GM13977 (cell line): ENCODE measurements around the gene HNRNPK.
"Not testable (repeated sequence)": the region's sequence is repeated elsewhere in the genome, so short reads cannot be mapped to it uniquely, and the experiment has no call there.

Source experiments
- DNase-seq: peaks from one replicate; pipeline ENCODE4 v3.0.0; 2012; ENCODE audit warnings: low spot score
- CTCF ChIP-seq: IDR thresholded peaks from 2 replicates; pipeline ENCODE4 v1.5.1; 2012; ENCODE audit warnings: mild to moderate bottlenecking, control low read depth; ENCODE audit not compliant: insufficient read depth; ENCODE audit errors: extremely low read depth, missing control alignments
- in situ Hi-C: fragments of 300-500 bp; cut with MboI; formaldehyde crosslinking; loops from one replicate; pipeline ENCODE4 v1.12.0; 2022; ENCODE audit warnings: low sequenced_read_pairs, low pct_unique_long_range_greater_than_20kb, mixed read lengths, inconsistent platforms; ENCODE audit not compliant: unreplicated experiment

The HNRNPK gene

GRCh38 chr9:83959061-83959460 lies 21.0 kb downstream of the HNRNPK start:
- TF ChIP-seq CTCF = no peak
- no peak for DNase-seq
- in situ Hi-C loops = no loop called here

- TF ChIP-seq CTCF = no peak
- DNase-seq = no peak
- in situ Hi-C loops = no loop called here
Observed at GRCh38 chr9:83957248-83957513, 22.8 kb downstream of the HNRNPK start.

GRCh38 chr9:83956436-83957247 lies 23.4 kb downstream of the HNRNPK start:
- TF ChIP-seq CTCF = no peak
- peak; percentile 70 for DNase-seq
- in situ Hi-C loops = no loop called here

GRCh38 chr9:83956086-83956435 lies 24.0 kb downstream of the HNRNPK start:
- in situ Hi-C loops = no loop called here
- peak; percentile 33 for DNase-seq
- no peak for TF ChIP-seq CTCF

- in situ Hi-C loops = loop anchor here (25.0 kb wide), 1 partner anchor 214 kb away; no protein-coding TSS in a partner anchor
- DNase-seq = not testable (repeated sequence)
Observed at GRCh38 chr9:83948096-83948495, 31.9 kb downstream of the HNRNPK start.

- DNase-seq = no peak
- no peak for TF ChIP-seq CTCF
- in situ Hi-C loops = loop anchor here (25.0 kb wide), 1 partner anchor 222 kb away; no protein-coding TSS in a partner anchor
Observed at GRCh38 chr9:83940590-83941303, 39.3 kb downstream of the HNRNPK start.

- peak; percentile 60 for TF ChIP-seq CTCF
- DNase-seq = peak; percentile 64
- in situ Hi-C loops = loop anchor here (10.0 to 25.0 kb wide), 2 partner anchors 224 to 377 kb away; no protein-coding TSS in a partner anchor
Observed at GRCh38 chr9:83937861-83938455, 42.1 kb downstream of the HNRNPK start.
